WTC11 (cell line): ENCODE measurements around the gene MICAL3. TPM values are rescaled to one million over a fixed set of nuclear protein-coding genes. Genes with fewer than 3 reads are reported as not detected.

Experiments used
- ATAC-seq: fragments of 200-7000 bp; cut with Tn5 transposase; 2 replicates; pipeline ENCODE4 v1.10.0; 2021; ENCODE audit warnings: mild to moderate bottlenecking, moderate library complexity
- CTCF ChIA-PET: fragments of 300-600 bp; sonication (Branson Sonifier 250); formaldehyde crosslinking; loops from one replicate; lab custom pipeline; 2021; ENCODE audit warnings: antibody characterized with exemption; lab: Charles Lee
- POLR2A ChIA-PET: fragments of 350-600 bp; sonication (Branson Sonifier 250); formaldehyde crosslinking; loops from one replicate; lab custom pipeline; 2021; ENCODE audit warnings: antibody characterized with exemption; lab: Charles Lee
- DNase-seq: peaks from one replicate; pipeline ENCODE4 v3.0.0; 2021; ENCODE audit warnings: low spot score
- H3K27ac Mint-ChIP-seq: 2 replicates; pipeline ENCODE4 v1.8.0; 2021; ENCODE audit warnings: mixed read lengths
- H3K27me3 Mint-ChIP-seq: 2 replicates; pipeline ENCODE4 v1.8.0; 2021; ENCODE audit warnings: low read depth, mild to moderate bottlenecking, moderate library complexity, mixed read lengths
- H3K36me3 Mint-ChIP-seq: 2 replicates; pipeline ENCODE4 v1.8.0; 2021; ENCODE audit warnings: mixed read lengths
- H3K4me1 Mint-ChIP-seq: 2 replicates; pipeline ENCODE4 v1.8.0; 2022; ENCODE audit warnings: mixed read lengths
- H3K4me3 Mint-ChIP-seq: 2 replicates; pipeline ENCODE4 v1.8.0; 2021; ENCODE audit warnings: mild to moderate bottlenecking, moderate library complexity, mixed read lengths
- H3K9me3 Mint-ChIP-seq: 2 replicates; pipeline ENCODE4 v1.8.0; 2021; ENCODE audit warnings: mixed read lengths
- AR ChIP-seq: fragments of 250-450 bp; sonication (Bioruptor Pico); IDR thresholded peaks from 2 replicates; pipeline ENCODE4 v1.9.0; 2021; ENCODE audit warnings: mild to moderate bottlenecking
- ATF3 ChIP-seq: sonication (generic); formaldehyde crosslinking; conservative IDR thresholded peaks from 2 replicates; pipeline ENCODE4 v1.8.1; 2022; ENCODE audit warnings: mild to moderate bottlenecking, missing genetic modification reagents
- CBFB ChIP-seq: sonication (generic); formaldehyde crosslinking; IDR thresholded peaks from 2 replicates; pipeline ENCODE4 v1.8.1; 2022; ENCODE audit warnings: mild to moderate bottlenecking, low read depth, missing genetic modification reagents
- CTCF ChIP-seq: fragments of 200-600 bp; IDR thresholded peaks from 2 replicates; pipeline ENCODE4 v1.8.0; 2022; ENCODE audit warnings: antibody characterized with exemption
- EMX1 ChIP-seq: fragments of 250-450 bp; sonication (Bioruptor Pico); IDR thresholded peaks from 2 replicates; pipeline ENCODE4 v1.8.0; 2021; ENCODE audit warnings: mild to moderate bottlenecking
- GABPB1 ChIP-seq: sonication (generic); formaldehyde crosslinking; IDR thresholded peaks from 2 replicates; pipeline ENCODE4 v1.8.1; 2023; ENCODE audit warnings: mild to moderate bottlenecking, missing genetic modification reagents
- MXD4 ChIP-seq: fragments of 250-450 bp; sonication (Bioruptor Pico); IDR thresholded peaks from 2 replicates; pipeline ENCODE4 v1.8.0; 2021; ENCODE audit warnings: mild to moderate bottlenecking, moderate library complexity, borderline replicate concordance
- MYBL2 ChIP-seq: sonication (generic); formaldehyde crosslinking; IDR thresholded peaks from 2 replicates; pipeline ENCODE4 v1.8.1; 2023; ENCODE audit warnings: mild to moderate bottlenecking, moderate library complexity, missing genetic modification reagents
- NFATC4 ChIP-seq: fragments of 250-450 bp; sonication (Bioruptor Pico); IDR thresholded peaks from 2 replicates; pipeline ENCODE4 v1.9.0; 2021; ENCODE audit warnings: mild to moderate bottlenecking
- PRDM15 ChIP-seq: sonication (generic); formaldehyde crosslinking; IDR thresholded peaks from 2 replicates; pipeline ENCODE4 v1.8.0; 2022; ENCODE audit warnings: missing genetic modification reagents
- SMAD4 ChIP-seq: sonication (generic); formaldehyde crosslinking; IDR thresholded peaks from 2 replicates; pipeline ENCODE4 v1.8.0; 2022; ENCODE audit warnings: mild to moderate bottlenecking, missing genetic modification reagents
- TCF7 ChIP-seq: sonication (generic); formaldehyde crosslinking; IDR thresholded peaks from 2 replicates; pipeline ENCODE4 v1.8.0; 2022; ENCODE audit warnings: mild to moderate bottlenecking, low read depth, missing genetic modification reagents, moderate library complexity
- TEAD1 ChIP-seq: sonication (generic); formaldehyde crosslinking; IDR thresholded peaks from 2 replicates; pipeline ENCODE4 v1.8.0; 2022; ENCODE audit warnings: mild to moderate bottlenecking, missing genetic modification reagents
- USF2 ChIP-seq: sonication (generic); formaldehyde crosslinking; IDR thresholded peaks from 2 replicates; pipeline ENCODE4 v1.8.1; 2023; ENCODE audit warnings: mild to moderate bottlenecking, missing genetic modification reagents, moderate library complexity
- ZBTB21 ChIP-seq: sonication (generic); formaldehyde crosslinking; IDR thresholded peaks from 2 replicates; pipeline ENCODE4 v1.8.1; 2023; ENCODE audit warnings: mild to moderate bottlenecking, missing genetic modification reagents, borderline replicate concordance
- ZMAT4 ChIP-seq: fragments of 250-450 bp; sonication (Bioruptor Pico); IDR thresholded peaks from 2 replicates; pipeline ENCODE4 v1.9.0; 2021; ENCODE audit warnings: mild to moderate bottlenecking
- ZNF121 ChIP-seq: sonication (generic); formaldehyde crosslinking; IDR thresholded peaks from 2 replicates; pipeline ENCODE4 v1.8.0; 2023; ENCODE audit warnings: missing genetic modification reagents
- ZNF138 ChIP-seq: sonication (generic); formaldehyde crosslinking; conservative IDR thresholded peaks from 2 replicates; pipeline ENCODE4 v1.8.1; 2022; ENCODE audit warnings: mild to moderate bottlenecking, moderate library complexity, missing genetic modification reagents
- ZNF219 ChIP-seq: sonication (generic); formaldehyde crosslinking; IDR thresholded peaks from 2 replicates; pipeline ENCODE4 v1.8.0; 2023; ENCODE audit warnings: missing genetic modification reagents, mild to moderate bottlenecking, borderline replicate concordance
- ZNF396 ChIP-seq: fragments of 250-450 bp; sonication (Bioruptor Pico); IDR thresholded peaks from 2 replicates; pipeline ENCODE4 v1.8.0; 2021; ENCODE audit warnings: mild to moderate bottlenecking, moderate library complexity, borderline replicate concordance
- ZNF423 ChIP-seq: fragments of 250-450 bp; sonication (Bioruptor Pico); IDR thresholded peaks from 2 replicates; pipeline ENCODE4 v2.1.2; 2022; ENCODE audit warnings: mild to moderate bottlenecking, moderate library complexity
- total RNA-seq: library from RNA; stranded (reverse); gene quantifications from 3 replicates; pipeline ENCODE4 v1.2.3, GENCODE V29; 2021

The MICAL3 gene
- total RNA-seq, 1 experiment from 2014 or later: 41.2 TPM

GRCh38 chr22:17897426-17897825 lies 126.9 kb downstream of the MICAL3 start (continued):
- no peak for TF ChIP-seq AR (CRISPR knock-in tag)
- TF ChIP-seq ZNF138 (CRISPR knock-in tag): no peak
- TF ChIP-seq PRDM15: no peak
- no peak for TF ChIP-seq ZBTB21 (CRISPR knock-in tag)
- no peak for TF ChIP-seq SMAD4 (CRISPR knock-in tag)
- TF ChIP-seq EMX1 (CRISPR knock-in tag): no peak
- no peak for TF ChIP-seq MXD4
- TF ChIP-seq CBFB (CRISPR knock-in tag): no peak

GRCh38 chr22:17896586-17896985 lies 127.8 kb downstream of the MICAL3 start:
- peak; percentile 98 for ATAC-seq
- peak; percentile 67 for DNase-seq
- Mint-ChIP-seq H3K4me3 (no peak overlapping the region), H3K27ac (peak overlapping the region; percentile 33; the same call in 1 of the 2 replicates)
- TF ChIP-seq ZNF121 (CRISPR knock-in tag) (no peak), TCF7 (no peak), GABPB1 (CRISPR knock-in tag) (no peak), ZNF396 (CRISPR knock-in tag) (no peak), ATF3 (CRISPR knock-in tag) (no peak), CTCF (peak; percentile 44; the same call in 1 of the 2 replicates)
- TF ChIP-seq, all 79 proteins: peak for 1
- Mint-ChIP-seq H3K9me3 (no peaks in the 10 kb centered on the region), H3K36me3 (peaks cover 20% of the 10 kb centered on the region), H3K4me1 (no peaks in the 10 kb centered on the region), H3K27me3 (no peaks in the 10 kb centered on the region)
- POLR2A ChIA-PET: no interaction called here
- CTCF ChIA-PET: interaction anchor here (0.6 to 1.5 kb wide), 6 partner anchors 8 to 180 kb away, joined by 3 to 24 read pairs (median 4); partner anchors contain the start of gene PEX26

- H3K27me3 Mint-ChIP-seq: no peaks in the 10 kb centered on the region
- ChIA-PET CTCF (interaction anchor here (0.6 to 1.0 kb wide), 4 partner anchors 86 to 186 kb away, joined by 3 read pairs; no protein-coding TSS in a partner anchor), POLR2A (interaction anchor here (0.6 kb wide), 1 partner anchor 839 kb away, joined by 3 read pairs; no protein-coding TSS in a partner anchor)
- DNase-seq: no peak
- peaks cover 20% of the 10 kb centered on the region for H3K36me3 Mint-ChIP-seq
- no peaks in the 10 kb centered on the region for H3K4me1 Mint-ChIP-seq
- H3K27ac Mint-ChIP-seq: no peak overlapping the region
- H3K9me3 Mint-ChIP-seq: no peaks in the 10 kb centered on the region
- ATAC-seq: no peak
- no peak overlapping the region for H3K4me3 Mint-ChIP-seq
- TF ChIP-seq TEAD1 (no peak), ZNF219 (CRISPR knock-in tag) (no peak), GABPB1 (CRISPR knock-in tag) (no peak), NFATC4 (CRISPR knock-in tag) (no peak), MYBL2 (CRISPR knock-in tag) (no peak), ZNF423 (no peak), ZNF121 (CRISPR knock-in tag) (no peak), ZMAT4 (CRISPR knock-in tag) (no peak), USF2 (CRISPR knock-in tag) (no peak)
Observed at GRCh38 chr22:17893900-17894535, 130.3 kb downstream of the MICAL3 start.
